ENCODE results near the gene C2orf92.
"Not testable (repeated sequence)": the region's sequence is repeated elsewhere in the genome, so short reads cannot be mapped to it uniquely, and the experiment has no call there.

C2orf92 gene

GRCh38 chr2:97662895-97663625 is 6.5 kb upstream of the C2orf92 start:
- H3K27ac ChIP-seq = no peak overlapping the region
- no peaks in the 10 kb centered on the region for H3K9me3 ChIP-seq (ENCODE audit: low read depth, low read length)
- H3K36me3 ChIP-seq (ENCODE audit: insufficient read depth, low read length) = no peaks in the 10 kb centered on the region; the same call in 1 of the 2 replicates
- DNase-seq (ENCODE audit: low read depth, low spot score) = no peak
- H3K9ac ChIP-seq (ENCODE audit: insufficient read length) = peak overlapping the region; percentile 77
- TF ChIP-seq POLR2AphosphoS5 (IDR thresholded peaks at IDR 0.05; ENCODE audit: borderline replicate concordance, low read depth, low read length) (no peak; the same call in 1 of the 2 replicates), EZH2 (IDR thresholded peaks at IDR 0.05) (no peak), FOXP2 (optimal IDR thresholded peaks at IDR 0.05; ENCODE audit: control extremely low read depth, extremely low read length, insufficient read depth) (no peak)
- H3K4me3 ChIP-seq = peak overlapping the region; percentile 95

- Histone ChIP-seq H3K9me3 (ENCODE audit: low read depth, low read length) (no peaks in the 10 kb centered on the region), H3K4me3 (peak overlapping the region; percentile 95), H3K36me3 (ENCODE audit: insufficient read depth, low read length) (no peaks in the 10 kb centered on the region; the same call in 1 of the 2 replicates), H3K9ac (ENCODE audit: insufficient read length) (peak overlapping the region; percentile 77), H3K27ac (no peak overlapping the region)
- TF ChIP-seq FOXP2 (optimal IDR thresholded peaks at IDR 0.05; ENCODE audit: control extremely low read depth, extremely low read length, insufficient read depth) (no peak), EZH2 (IDR thresholded peaks at IDR 0.05) (no peak), POLR2AphosphoS5 (IDR thresholded peaks at IDR 0.05; ENCODE audit: borderline replicate concordance, low read depth, low read length) (no peak)
- no peak for DNase-seq (ENCODE audit: low read depth, low spot score)
Measured at GRCh38 chr2:97663626-97663961, 5.9 kb upstream of the C2orf92 start.

- Histone ChIP-seq H3K9me3 (ENCODE audit: low read depth, low read length) (no peaks in the 10 kb centered on the region), H3K36me3 (ENCODE audit: insufficient read depth, low read length) (no peaks in the 10 kb centered on the region), H3K9ac (ENCODE audit: insufficient read length) (peak within 1 kb of the TSS; percentile 97), H3K4me3 (peak within 1 kb of the TSS; percentile 95), H3K27ac (peak within 1 kb of the TSS; percentile 92)
- no peak for TF ChIP-seq EZH2 (IDR thresholded peaks at IDR 0.05)
- TF ChIP-seq POLR2AphosphoS5 (IDR thresholded peaks at IDR 0.05; ENCODE audit: borderline replicate concordance, low read depth, low read length) = peak; percentile 65; the same call in 1 of the 2 replicates
- peak; percentile 37 for TF ChIP-seq FOXP2 (optimal IDR thresholded peaks at IDR 0.05; ENCODE audit: control extremely low read depth, extremely low read length, insufficient read depth)
- peak; percentile 89 for DNase-seq (ENCODE audit: low read depth, low spot score)
Measured at GRCh38 chr2:97663962-97664635, 5.4 kb upstream of the C2orf92 start, which contains the start of gene ACTR1B. TSS of gene ACTR1B (minus strand) at chr2:97664044. CDS start at chr2:97663890, 154 bp downstream.

DNA sequence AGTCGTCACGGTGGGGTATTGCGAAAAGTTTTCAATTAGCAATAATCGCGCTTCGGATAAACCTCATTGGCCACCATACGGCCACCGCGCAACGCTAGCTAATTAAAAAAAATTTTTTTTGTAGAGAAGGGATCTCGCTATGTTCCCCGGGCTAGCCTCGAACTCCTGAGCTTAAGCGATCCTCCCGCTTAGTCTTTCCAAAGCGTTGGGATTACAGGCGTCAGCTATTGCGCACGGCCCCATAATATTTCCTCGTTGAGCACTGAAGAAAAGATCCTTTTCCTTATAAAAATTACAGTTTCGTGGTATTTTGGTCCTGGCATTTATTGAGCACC is 4.9 kb upstream of the C2orf92 start:
- no peak for DNase-seq (ENCODE audit: low read depth, low spot score)
- no peak for TF ChIP-seq EZH2 (IDR thresholded peaks at IDR 0.05)
- TF ChIP-seq FOXP2 (optimal IDR thresholded peaks at IDR 0.05; ENCODE audit: control extremely low read depth, extremely low read length, insufficient read depth) = no peak
- TF ChIP-seq POLR2AphosphoS5 (IDR thresholded peaks at IDR 0.05; ENCODE audit: borderline replicate concordance, low read depth, low read length) = no peak
- Histone ChIP-seq H3K9ac (ENCODE audit: insufficient read length) (peak overlapping the region; percentile 97), H3K36me3 (ENCODE audit: insufficient read depth, low read length) (no peaks in the 10 kb centered on the region), H3K4me3 (peak overlapping the region; percentile 95), H3K9me3 (ENCODE audit: low read depth, low read length) (no peaks in the 10 kb centered on the region), H3K27ac (peak overlapping the region; percentile 92)

DNA sequence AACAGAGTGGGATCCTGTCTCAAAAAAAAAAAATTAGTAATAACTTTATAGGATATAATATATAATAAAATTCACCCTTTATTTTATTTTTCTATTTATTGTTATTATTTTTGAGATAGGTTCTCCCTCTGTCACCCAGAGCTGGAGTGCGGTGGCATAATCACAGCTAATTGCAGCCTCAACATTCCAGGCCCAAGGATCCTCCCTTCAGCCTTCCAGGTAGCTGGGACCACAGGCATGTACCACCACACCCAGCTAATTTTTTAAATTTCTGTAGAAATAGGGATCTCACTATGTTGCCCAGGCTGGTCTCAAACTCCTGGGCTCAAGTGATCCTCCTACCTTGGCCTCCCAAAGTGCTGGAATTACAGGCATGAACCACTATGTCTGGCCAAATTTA is 958 bp downstream of the C2orf92 start:
- no peak for TF ChIP-seq EZH2 (IDR thresholded peaks at IDR 0.05)
- no peak for TF ChIP-seq FOXP2 (optimal IDR thresholded peaks at IDR 0.05; ENCODE audit: control extremely low read depth, extremely low read length, insufficient read depth)
- no peak for TF ChIP-seq POLR2AphosphoS5 (IDR thresholded peaks at IDR 0.05; ENCODE audit: borderline replicate concordance, low read depth, low read length)

GRCh38 chr2:97671526-97671925 is 2.0 kb downstream of the C2orf92 start:
- no peaks in the 10 kb centered on the region for H3K9me3 ChIP-seq (ENCODE audit: low read depth, low read length)
- TF ChIP-seq FOXP2 (optimal IDR thresholded peaks at IDR 0.05; ENCODE audit: control extremely low read depth, extremely low read length, insufficient read depth) (no peak), EZH2 (IDR thresholded peaks at IDR 0.05) (no peak), POLR2AphosphoS5 (IDR thresholded peaks at IDR 0.05; ENCODE audit: borderline replicate concordance, low read depth, low read length) (no peak)
- DNase-seq (ENCODE audit: low read depth, low spot score) = no peak
- H3K27ac ChIP-seq = no peak overlapping the region
- no peak overlapping the region for H3K4me3 ChIP-seq
- no peak overlapping the region for H3K9ac ChIP-seq (ENCODE audit: insufficient read length)
- H3K36me3 ChIP-seq (ENCODE audit: insufficient read depth, low read length) = no peaks in the 10 kb centered on the region

More for the DNA sequence above, 958 bp downstream of the C2orf92 start:
- Histone ChIP-seq H3K27ac (no peak overlapping the region), H3K9ac (ENCODE audit: insufficient read length) (no peak overlapping the region), H3K9me3 (ENCODE audit: low read depth, low read length) (no peaks in the 10 kb centered on the region), H3K4me3 (no peak overlapping the region), H3K36me3 (ENCODE audit: insufficient read depth, low read length) (no peaks in the 10 kb centered on the region)
- no peak for DNase-seq (ENCODE audit: low read depth, low spot score)

DNA sequence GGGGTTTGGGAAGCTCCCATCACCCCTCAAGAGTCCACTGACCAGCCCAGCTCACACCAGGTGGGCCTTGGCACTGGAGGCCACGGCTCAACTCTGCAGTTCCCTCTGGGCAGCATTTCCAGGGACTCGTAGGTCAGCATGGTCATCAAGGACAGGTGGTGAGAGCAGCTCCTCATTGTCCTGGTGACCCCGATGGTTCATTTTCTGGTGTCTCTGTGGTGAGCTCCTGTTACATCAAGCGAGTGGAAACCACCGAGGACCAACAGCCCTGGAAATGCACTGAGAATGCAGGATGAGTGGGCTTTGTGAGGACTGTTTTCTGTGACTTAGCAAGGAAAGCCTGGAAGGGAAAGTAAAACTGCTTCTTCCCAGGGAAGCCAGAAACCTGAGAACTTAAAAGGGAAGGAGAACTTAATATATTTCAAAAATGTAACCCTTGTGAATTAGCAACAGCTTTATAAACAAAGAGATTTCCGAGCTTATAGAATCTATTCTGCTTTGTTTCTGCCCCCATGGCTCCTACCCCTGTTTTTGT is 3.2 kb downstream of the C2orf92 start:
- DNase-seq (ENCODE audit: low read depth, low spot score); H3K27ac ChIP-seq; H3K9ac ChIP-seq (ENCODE audit: insufficient read length); H3K4me3 ChIP-seq; H3K9me3 ChIP-seq (ENCODE audit: low read depth, low read length); H3K36me3 ChIP-seq (ENCODE audit: insufficient read depth, low read length): not testable (repeated sequence)

DNA sequence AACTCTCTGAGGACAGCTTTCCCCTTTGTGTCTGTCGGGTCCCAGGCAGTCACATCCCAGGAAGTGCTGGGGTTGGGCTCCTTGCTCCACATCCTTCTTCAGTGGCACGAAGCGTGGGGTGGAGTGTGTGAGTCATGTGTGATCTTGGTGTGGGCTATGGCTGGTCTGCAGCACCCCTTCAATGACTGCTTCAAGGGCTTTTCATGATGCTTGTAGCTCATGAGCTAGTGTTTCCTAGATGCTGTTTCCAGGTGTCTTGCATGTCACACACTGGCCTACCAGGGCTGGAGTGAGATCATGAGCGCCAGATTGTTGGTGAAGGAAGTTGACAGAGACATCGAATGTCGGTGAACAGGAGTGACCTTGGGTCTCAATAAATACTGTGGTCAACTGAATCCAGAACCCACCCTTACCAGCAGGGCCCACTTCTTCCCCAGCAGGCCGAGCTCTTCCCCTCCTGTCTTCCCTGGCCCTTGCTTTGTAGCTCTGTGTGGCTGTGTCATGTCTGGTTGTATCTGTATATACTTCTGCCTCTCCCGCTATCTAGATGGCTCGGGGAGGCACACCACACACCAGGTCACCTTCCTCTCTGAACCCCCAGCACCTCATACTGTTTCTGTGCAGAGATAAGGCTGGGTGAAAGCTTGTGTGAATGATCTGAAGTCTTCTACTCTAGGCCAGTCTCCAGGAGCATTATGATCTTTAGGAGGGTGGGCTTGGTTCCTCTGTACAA is 3.8 kb downstream of the C2orf92 start:
- TF ChIP-seq POLR2AphosphoS5 (IDR thresholded peaks at IDR 0.05; ENCODE audit: borderline replicate concordance, low read depth, low read length) = no peak
- TF ChIP-seq FOXP2 (optimal IDR thresholded peaks at IDR 0.05; ENCODE audit: control extremely low read depth, extremely low read length, insufficient read depth) = no peak
- TF ChIP-seq EZH2 (IDR thresholded peaks at IDR 0.05) = no peak
- no peak for DNase-seq (ENCODE audit: low read depth, low spot score)
- H3K9ac ChIP-seq (ENCODE audit: insufficient read length) = no peak overlapping the region
- H3K27ac ChIP-seq = no peak overlapping the region
- no peaks in the 10 kb centered on the region for H3K36me3 ChIP-seq (ENCODE audit: insufficient read depth, low read length)
- no peaks in the 10 kb centered on the region for H3K9me3 ChIP-seq (ENCODE audit: low read depth, low read length)
- no peak overlapping the region for H3K4me3 ChIP-seq

Measured in SK-N-MC (cell line).